ENCODE data around the gene YLPM1.

The YLPM1 gene

DNA sequence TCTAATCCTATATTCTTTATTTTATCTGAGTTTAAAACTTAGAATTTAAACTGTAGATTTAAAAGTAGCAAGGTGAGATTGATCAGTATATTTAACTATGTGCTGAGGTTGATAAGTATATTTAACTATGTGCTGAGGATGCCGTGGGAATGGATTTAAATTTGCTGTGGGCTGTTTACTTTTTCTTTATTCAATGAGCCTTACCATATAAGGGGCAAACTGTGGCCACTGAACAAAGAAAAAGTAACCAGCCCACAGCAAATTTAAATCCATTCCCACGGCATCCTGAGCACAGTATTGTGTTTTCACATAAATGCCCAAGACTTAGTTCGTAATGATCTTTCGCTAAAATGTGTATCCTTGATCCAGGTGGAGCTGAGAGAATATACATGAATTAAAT is 69.7 kb downstream of the YLPM1 start:
- no peak overlapping the region for H3K4me3 ChIP-seq (ENCODE audit: low read length)
- H3K4me1 ChIP-seq (ENCODE audit: insufficient read depth, low read length) = no peaks in the 10 kb centered on the region
- no peak overlapping the region for H3K9ac ChIP-seq (ENCODE audit: low read depth, low read length)
- peaks cover 72% of the 10 kb centered on the region for H3K36me3 ChIP-seq (ENCODE audit: insufficient read depth, low read depth, low read length)
- H3K27me3 ChIP-seq (ENCODE audit: insufficient read depth, low read length) = no peaks in the 10 kb centered on the region
- H3K27ac ChIP-seq (ENCODE audit: low read length) = no peak overlapping the region
- no peaks in the 10 kb centered on the region for H3K9me3 ChIP-seq (ENCODE audit: insufficient read depth, low read depth, low read length)

DNA sequence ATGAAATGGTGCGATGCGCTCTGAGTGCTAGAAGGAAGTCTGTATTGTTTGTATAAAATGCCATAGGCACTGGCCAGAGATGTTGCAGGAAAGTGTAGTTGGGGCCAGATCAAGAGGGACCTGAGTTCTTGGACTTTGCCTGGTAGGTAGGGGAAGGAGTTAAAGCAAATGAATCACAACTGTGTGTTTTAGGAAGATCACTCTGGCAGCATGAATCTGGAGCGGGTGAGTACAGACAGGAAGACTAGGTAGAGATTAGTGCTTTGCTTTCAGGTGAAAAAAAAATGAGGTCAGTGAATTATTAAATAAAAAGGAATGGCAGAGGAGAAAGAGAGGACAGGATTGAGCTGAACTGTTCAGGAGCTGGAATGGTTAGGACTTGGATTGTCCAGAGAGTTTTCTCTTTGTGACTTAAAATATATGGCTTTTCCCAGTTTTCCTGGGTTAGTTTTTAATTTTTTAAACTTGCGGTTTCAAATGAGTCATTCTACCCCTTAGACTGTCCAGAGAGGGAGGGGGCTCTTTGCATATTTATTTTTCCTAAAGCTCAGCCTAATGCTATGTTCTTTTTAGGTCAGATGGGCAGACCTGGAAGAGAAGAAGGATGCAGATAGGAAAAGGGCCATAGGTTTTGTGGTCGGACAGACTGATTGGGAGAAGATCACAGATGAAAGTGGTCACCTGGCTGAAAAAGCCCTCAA is 71.7 kb downstream of the YLPM1 start:
- H3K9me3 ChIP-seq (ENCODE audit: insufficient read depth, low read depth, low read length) = no peaks in the 10 kb centered on the region
- peaks cover 54% of the 10 kb centered on the region for H3K36me3 ChIP-seq (ENCODE audit: insufficient read depth, low read depth, low read length)
- H3K4me3 ChIP-seq (ENCODE audit: low read length) = no peak overlapping the region
- H3K9ac ChIP-seq (ENCODE audit: low read depth, low read length) = no peak overlapping the region
- no peak overlapping the region for H3K27ac ChIP-seq (ENCODE audit: low read length)
- H3K27me3 ChIP-seq (ENCODE audit: insufficient read depth, low read length) = no peaks in the 10 kb centered on the region
- no peaks in the 10 kb centered on the region for H3K4me1 ChIP-seq (ENCODE audit: insufficient read depth, low read length)

DNA sequence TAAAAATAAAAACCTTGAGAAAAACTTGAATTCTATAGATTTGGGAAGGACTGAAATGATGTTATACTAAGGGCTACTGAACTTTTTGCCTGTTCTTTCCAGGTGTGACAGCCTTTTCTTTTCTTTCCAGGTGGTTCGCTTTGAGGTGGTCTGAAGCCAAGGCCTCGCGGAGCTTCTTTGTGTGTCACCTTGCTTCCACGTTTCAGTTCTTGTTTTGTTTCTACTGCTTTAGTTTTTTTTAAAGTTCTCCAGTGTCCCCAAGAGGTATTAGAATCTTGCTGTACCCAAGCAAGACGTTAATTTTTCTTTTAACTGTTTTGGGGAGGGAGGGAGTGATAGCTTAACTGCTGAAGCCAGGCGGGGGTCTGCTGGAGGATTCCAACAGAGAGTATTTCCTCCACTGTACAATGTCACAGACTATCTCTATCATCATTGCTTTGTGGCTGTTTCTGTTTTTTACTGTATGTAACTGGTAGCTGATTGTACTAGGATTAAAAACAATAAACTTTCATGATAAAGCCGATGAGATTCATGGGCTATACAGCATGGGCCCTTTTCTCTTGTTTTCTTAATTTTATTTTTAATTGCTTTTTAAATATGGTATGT is 72.6 kb downstream of the YLPM1 start:
- H3K27ac ChIP-seq (ENCODE audit: low read length) = no peak overlapping the region
- no peaks in the 10 kb centered on the region for H3K9me3 ChIP-seq (ENCODE audit: insufficient read depth, low read depth, low read length)
- peaks cover 50% of the 10 kb centered on the region for H3K36me3 ChIP-seq (ENCODE audit: insufficient read depth, low read depth, low read length)
- H3K27me3 ChIP-seq (ENCODE audit: insufficient read depth, low read length) = no peaks in the 10 kb centered on the region
- no peak overlapping the region for H3K9ac ChIP-seq (ENCODE audit: low read depth, low read length)
- H3K4me1 ChIP-seq (ENCODE audit: insufficient read depth, low read length) = no peaks in the 10 kb centered on the region
- no peak overlapping the region for H3K4me3 ChIP-seq (ENCODE audit: low read length)

DNA sequence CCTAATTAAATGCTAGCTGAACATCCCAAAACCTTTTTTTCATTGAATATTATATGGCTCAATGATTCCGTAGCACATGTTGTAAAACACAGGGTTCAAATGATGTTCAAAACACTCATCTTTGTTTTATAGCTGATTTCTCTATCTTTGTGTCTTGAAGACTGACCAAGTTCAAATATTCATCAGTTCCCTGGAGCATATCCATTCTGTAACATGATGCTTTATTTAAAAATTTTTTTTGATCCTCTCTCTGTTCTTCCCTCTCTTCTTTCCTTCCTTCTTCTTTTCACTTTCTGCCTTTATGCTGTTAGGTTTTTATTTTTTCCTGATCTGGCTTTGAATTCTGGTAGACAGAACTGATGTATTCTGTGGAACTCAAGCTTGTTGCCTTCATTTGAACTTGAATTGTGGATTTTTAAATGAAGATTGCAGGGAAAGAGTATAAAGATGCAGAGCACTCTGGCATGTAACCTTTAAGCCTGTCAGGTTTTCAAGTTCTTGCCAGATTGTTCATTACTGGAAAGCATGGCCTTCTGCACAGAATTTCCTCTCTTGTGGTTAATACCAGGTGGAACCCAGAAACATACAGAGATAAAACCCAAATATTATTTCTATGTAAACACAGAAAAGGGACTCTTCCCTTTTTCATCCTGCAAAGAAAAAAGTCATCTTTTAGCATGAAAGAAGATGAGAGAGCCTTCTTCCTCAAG is 73.3 kb downstream of the YLPM1 start:
- Histone ChIP-seq H3K9ac (ENCODE audit: low read depth, low read length) (no peak overlapping the region), H3K27me3 (ENCODE audit: insufficient read depth, low read length) (no peaks in the 10 kb centered on the region), H3K27ac (ENCODE audit: low read length) (no peak overlapping the region), H3K9me3 (ENCODE audit: insufficient read depth, low read depth, low read length) (no peaks in the 10 kb centered on the region), H3K4me1 (ENCODE audit: insufficient read depth, low read length) (no peaks in the 10 kb centered on the region), H3K4me3 (ENCODE audit: low read length) (no peak overlapping the region), H3K36me3 (ENCODE audit: insufficient read depth, low read depth, low read length) (peaks cover 44% of the 10 kb centered on the region)

DNA sequence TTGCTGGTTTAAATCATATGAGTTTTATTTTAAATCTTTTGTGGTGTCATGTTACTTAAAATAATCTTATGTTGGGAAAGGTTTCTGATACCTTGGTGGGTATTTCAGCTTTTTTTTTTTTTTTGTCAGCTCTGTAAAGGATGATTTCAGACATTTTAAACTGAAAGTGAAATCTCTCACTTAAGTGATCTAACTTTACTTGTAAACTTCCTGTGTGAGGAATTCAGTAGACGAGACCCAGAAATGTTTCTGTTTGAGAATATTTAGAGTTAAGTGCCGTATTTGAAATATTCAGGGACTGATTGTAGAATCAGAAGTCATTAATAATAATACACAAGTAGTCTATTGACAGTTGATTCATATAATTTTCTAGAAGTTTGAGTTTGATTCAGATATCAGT is 75.0 kb downstream of the YLPM1 start:
- Histone ChIP-seq H3K36me3 (ENCODE audit: insufficient read depth, low read depth, low read length) (peaks cover 35% of the 10 kb centered on the region), H3K4me1 (ENCODE audit: insufficient read depth, low read length) (no peaks in the 10 kb centered on the region), H3K9ac (ENCODE audit: low read depth, low read length) (no peak overlapping the region), H3K9me3 (ENCODE audit: insufficient read depth, low read depth, low read length) (no peaks in the 10 kb centered on the region), H3K4me3 (ENCODE audit: low read length) (no peak overlapping the region), H3K27me3 (ENCODE audit: insufficient read depth, low read length) (no peaks in the 10 kb centered on the region), H3K27ac (ENCODE audit: low read length) (no peak overlapping the region)

DNA sequence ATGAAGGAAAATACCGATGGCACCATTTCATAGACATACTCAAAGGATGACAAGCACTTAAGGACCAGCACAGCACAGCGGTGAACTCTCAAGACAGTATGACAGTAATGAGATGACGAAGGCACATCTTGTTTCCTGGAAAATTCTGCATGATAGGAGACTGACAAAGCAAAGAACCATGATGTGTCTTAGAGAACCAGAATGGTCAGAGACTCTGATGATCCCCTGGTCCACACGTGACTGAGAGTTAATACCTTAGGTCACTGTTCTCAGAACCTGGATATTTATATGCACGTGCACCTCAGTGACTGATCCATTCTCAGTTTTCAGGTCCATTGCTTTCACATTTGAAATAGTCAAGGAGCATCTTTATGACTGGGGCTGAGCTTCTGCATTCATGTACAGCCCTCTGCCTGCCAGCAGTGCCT is 77.5 kb downstream of the YLPM1 start:
- Histone ChIP-seq H3K4me1 (ENCODE audit: insufficient read depth, low read length) (no peaks in the 10 kb centered on the region), H3K9ac (ENCODE audit: low read depth, low read length) (no peak overlapping the region), H3K9me3 (ENCODE audit: insufficient read depth, low read depth, low read length) (no peaks in the 10 kb centered on the region), H3K4me3 (ENCODE audit: low read length) (no peak overlapping the region), H3K36me3 (ENCODE audit: insufficient read depth, low read depth, low read length) (peaks cover 28% of the 10 kb centered on the region), H3K27me3 (ENCODE audit: insufficient read depth, low read length) (no peaks in the 10 kb centered on the region), H3K27ac (ENCODE audit: low read length) (no peak overlapping the region)

DNA sequence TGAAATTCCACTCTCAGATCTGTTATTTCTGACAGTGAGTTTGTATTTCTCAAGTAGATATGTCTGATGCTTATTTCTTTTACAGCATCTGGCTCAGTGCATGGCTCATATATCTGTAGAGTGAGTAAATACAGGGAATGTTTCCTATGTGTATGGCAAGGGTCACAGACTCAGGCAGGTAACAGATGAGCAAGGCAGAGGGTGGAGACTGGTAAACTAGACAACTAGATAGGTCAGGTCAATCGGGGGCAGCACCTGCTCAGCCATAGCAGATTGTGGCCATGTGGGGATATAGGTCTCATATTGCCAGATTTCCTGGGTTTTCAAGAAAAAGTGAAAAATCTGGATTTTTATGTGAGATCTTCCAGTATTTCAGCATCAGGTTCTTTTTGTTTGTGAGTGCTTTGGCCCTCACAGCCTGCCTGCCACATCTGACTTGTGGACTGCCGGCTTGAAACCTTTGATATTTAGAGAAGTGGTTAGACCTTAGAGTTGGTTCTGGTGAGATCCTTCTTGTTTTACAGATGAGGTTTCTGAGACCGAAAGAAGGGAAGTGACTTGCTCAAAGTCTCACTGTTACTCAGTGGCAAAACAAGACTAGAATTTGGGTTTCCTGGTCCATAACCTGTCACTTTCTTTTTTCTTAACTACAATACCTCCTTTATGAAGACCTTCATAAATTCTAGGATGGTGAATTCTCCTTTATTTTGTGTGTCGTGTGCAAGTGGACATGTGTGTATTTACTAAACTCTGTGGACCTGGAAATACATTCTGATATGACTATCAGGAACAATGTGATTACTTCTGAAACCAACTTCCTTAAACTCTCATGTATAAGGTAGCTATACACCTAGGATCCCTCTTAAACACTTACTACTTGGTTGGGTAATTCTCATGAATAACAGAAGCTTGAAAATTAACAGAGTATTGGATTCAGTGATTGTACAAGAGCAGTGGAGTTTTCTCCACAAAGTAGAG is 78.4 kb downstream of the YLPM1 start:
- Histone ChIP-seq H3K9me3 (ENCODE audit: insufficient read depth, low read depth, low read length) (no peaks in the 10 kb centered on the region), H3K36me3 (ENCODE audit: insufficient read depth, low read depth, low read length) (peaks cover 19% of the 10 kb centered on the region), H3K27ac (ENCODE audit: low read length) (no peak overlapping the region), H3K27me3 (ENCODE audit: insufficient read depth, low read length) (no peaks in the 10 kb centered on the region), H3K9ac (ENCODE audit: low read depth, low read length) (no peak overlapping the region), H3K4me1 (ENCODE audit: insufficient read depth, low read length) (no peaks in the 10 kb centered on the region), H3K4me3 (ENCODE audit: low read length) (no peak overlapping the region)

DNA sequence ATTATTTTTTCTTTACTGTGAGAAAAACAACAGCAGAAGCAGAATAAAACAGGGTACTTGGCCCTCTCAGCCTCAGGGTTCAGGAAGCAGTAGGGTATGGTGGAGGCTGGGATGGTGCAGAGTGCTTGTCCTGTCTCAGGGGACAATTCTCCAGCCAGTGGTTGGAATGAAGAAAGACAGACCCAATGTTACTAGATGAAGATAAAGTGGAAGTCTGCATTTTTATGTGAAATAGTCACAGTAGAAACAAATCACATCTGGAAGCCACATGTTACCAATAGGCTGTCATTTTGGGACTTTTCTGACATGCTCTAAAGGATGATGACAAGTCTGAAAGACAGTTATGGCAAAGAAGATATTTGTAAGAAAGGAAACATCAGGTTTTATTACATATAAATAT is 80.5 kb downstream of the YLPM1 start:
- H3K27ac ChIP-seq (ENCODE audit: low read length) = no peak overlapping the region
- no peaks in the 10 kb centered on the region for H3K9me3 ChIP-seq (ENCODE audit: insufficient read depth, low read depth, low read length)
- no peaks in the 10 kb centered on the region for H3K27me3 ChIP-seq (ENCODE audit: insufficient read depth, low read length)
- H3K9ac ChIP-seq (ENCODE audit: low read depth, low read length) = no peak overlapping the region
- H3K4me3 ChIP-seq (ENCODE audit: low read length) = no peak overlapping the region
- H3K36me3 ChIP-seq (ENCODE audit: insufficient read depth, low read depth, low read length) = peaks cover 6% of the 10 kb centered on the region; the same call in 1 of the 2 replicates
- no peaks in the 10 kb centered on the region for H3K4me1 ChIP-seq (ENCODE audit: insufficient read depth, low read length)

DNA sequence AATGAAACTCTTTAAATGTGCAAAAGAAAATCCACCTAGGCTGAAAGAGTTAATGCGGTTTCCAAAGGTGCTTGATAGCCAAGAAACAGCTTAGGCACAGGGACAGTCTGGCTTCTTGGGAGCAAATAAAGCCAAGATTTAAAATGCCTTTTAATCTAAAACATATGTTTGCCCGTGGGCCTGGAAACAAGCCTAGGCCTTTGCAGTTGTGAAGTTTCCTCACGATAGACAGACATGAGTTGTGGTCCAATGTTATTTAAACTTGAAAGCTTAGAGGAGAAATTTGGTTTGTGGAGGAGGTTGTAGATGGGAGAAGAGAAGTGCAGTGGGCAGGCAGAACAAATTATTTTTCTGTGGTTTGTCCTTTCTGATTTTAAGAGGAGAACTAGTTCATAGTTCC is 83.1 kb downstream of the YLPM1 start:
- no peak overlapping the region for H3K27ac ChIP-seq (ENCODE audit: low read length)
- H3K4me3 ChIP-seq (ENCODE audit: low read length) = no peak overlapping the region
- no peaks in the 10 kb centered on the region for H3K27me3 ChIP-seq (ENCODE audit: insufficient read depth, low read length)
- H3K4me1 ChIP-seq (ENCODE audit: insufficient read depth, low read length) = no peaks in the 10 kb centered on the region
- no peaks in the 10 kb centered on the region for H3K9me3 ChIP-seq (ENCODE audit: insufficient read depth, low read depth, low read length)
- H3K36me3 ChIP-seq (ENCODE audit: insufficient read depth, low read depth, low read length) = no peaks in the 10 kb centered on the region
- no peak overlapping the region for H3K9ac ChIP-seq (ENCODE audit: low read depth, low read length)

DNA sequence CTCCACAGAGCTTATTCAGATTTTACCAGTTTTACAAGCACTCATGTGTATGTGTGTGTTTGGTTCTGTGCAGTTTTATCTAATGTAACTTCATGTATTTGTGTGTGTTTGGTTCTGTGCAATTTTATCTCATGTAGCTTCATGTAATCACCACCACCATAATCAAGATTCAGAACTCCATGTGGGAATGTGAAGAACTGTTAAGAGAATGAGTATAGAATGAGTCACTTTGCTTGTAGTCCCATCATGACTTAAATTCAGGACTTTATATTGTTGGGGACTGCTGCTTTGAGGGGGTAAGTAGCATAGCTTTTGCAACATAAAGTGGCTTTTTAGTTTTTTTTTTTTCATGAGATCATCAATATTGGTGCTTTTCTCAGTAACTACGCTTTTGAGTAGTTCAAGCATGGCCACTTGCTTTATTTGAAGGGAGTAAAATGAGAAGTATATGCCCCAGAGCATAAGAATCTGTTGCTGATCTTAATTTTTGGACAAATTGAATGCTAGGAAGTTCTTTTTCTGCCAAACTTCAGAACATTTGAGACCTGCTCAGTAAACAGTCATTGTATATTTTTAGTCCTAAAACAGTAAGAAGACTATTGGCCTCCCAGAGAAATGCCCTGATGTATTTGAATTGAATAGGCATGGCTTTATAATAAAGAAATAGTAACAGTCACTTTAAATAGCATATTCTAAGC is 84.0 kb downstream of the YLPM1 start:
- Histone ChIP-seq H3K27me3 (ENCODE audit: insufficient read depth, low read length) (no peaks in the 10 kb centered on the region), H3K4me3 (ENCODE audit: low read length) (no peak overlapping the region), H3K4me1 (ENCODE audit: insufficient read depth, low read length) (no peaks in the 10 kb centered on the region), H3K27ac (ENCODE audit: low read length) (no peak overlapping the region), H3K9me3 (ENCODE audit: insufficient read depth, low read depth, low read length) (no peaks in the 10 kb centered on the region), H3K9ac (ENCODE audit: low read depth, low read length) (no peak overlapping the region), H3K36me3 (ENCODE audit: insufficient read depth, low read depth, low read length) (no peaks in the 10 kb centered on the region)

DNA sequence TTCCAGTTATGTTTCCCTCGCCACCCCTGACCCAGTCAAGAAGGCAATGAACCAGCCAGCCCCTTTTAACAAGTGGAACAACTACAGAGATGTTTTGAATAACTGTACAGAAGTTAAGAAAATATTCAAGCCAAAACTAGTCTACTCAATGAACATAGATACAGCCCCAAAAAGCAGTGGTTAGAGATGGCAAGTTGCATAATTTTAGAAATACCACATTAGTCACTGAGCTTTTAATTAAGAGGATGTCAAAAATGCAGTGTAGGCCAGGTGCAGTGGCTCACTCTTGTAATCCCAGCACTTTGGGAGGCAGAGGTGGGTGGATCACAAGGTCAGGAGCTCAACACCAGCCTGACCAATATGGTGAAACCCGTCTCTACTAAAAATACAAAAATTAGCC is 85.7 kb downstream of the YLPM1 start:
- no peak overlapping the region for H3K27ac ChIP-seq (ENCODE audit: low read length)

More for the DNA sequence above, 85.7 kb downstream of the YLPM1 start:
- H3K4me1 ChIP-seq (ENCODE audit: insufficient read depth, low read length) = no peaks in the 10 kb centered on the region
- no peaks in the 10 kb centered on the region for H3K27me3 ChIP-seq (ENCODE audit: insufficient read depth, low read length)
- H3K9me3 ChIP-seq (ENCODE audit: insufficient read depth, low read depth, low read length) = no peaks in the 10 kb centered on the region
- no peak overlapping the region for H3K4me3 ChIP-seq (ENCODE audit: low read length)
- no peaks in the 10 kb centered on the region for H3K36me3 ChIP-seq (ENCODE audit: insufficient read depth, low read depth, low read length)
- H3K9ac ChIP-seq (ENCODE audit: low read depth, low read length) = no peak overlapping the region
